MM.1S (cell line): ENCODE data around the gene ACTL7B.

Experiments used
- EZH2 ChIP-seq: fragments of 300-600 bp; sonication (generic); optimal IDR thresholded peaks from 2 replicates; pipeline ENCODE3; 2017; ENCODE audit warnings: low read depth, mild to moderate bottlenecking, antibody characterized with exemption, low read length, mixed read lengths
- EZH2phosphoT487 ChIP-seq: fragments of 300-600 bp; sonication (generic); IDR thresholded peaks from 2 replicates; pipeline ENCODE4 v1.6.1; 2018; ENCODE audit warnings: antibody characterized with exemption, low read length
- TF ChIP-seq, protein P1 (sequence below): fragments of 300-600 bp; sonication (generic); IDR thresholded peaks from 2 replicates; pipeline ENCODE4 v1.5.1; 2016; ENCODE audit warnings: antibody characterized with exemption, low read length, mixed read lengths

DNA sequence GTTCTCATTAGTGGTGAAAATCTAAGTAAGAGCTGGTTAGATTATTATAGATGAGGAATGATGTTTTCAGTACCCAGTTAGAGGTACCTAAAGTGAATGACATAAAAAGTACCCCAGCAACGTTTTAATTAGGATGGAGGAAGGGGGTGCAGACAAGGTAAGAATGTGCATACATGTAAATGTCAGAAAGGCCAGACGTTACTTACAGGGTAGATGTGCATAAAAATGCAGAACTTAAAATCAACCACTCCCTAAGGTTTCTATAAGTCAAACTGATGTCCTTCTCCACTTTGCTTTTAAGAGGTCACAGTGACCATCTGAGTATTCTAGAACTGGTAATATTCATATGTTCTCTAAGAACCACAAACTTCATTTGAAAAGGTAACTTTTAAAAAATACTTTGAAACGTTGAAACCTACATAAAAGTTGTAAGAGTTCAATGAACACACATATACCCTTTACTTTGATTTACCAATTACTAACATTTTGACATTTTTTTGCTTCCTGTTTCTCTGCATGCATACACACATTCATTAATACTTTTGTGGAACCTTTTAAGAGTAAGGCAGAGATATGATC, 25.0 kb upstream of the ACTL7B start:
- no peak for TF ChIP-seq EZH2phosphoT487
- TF ChIP-seq, protein P1, sequence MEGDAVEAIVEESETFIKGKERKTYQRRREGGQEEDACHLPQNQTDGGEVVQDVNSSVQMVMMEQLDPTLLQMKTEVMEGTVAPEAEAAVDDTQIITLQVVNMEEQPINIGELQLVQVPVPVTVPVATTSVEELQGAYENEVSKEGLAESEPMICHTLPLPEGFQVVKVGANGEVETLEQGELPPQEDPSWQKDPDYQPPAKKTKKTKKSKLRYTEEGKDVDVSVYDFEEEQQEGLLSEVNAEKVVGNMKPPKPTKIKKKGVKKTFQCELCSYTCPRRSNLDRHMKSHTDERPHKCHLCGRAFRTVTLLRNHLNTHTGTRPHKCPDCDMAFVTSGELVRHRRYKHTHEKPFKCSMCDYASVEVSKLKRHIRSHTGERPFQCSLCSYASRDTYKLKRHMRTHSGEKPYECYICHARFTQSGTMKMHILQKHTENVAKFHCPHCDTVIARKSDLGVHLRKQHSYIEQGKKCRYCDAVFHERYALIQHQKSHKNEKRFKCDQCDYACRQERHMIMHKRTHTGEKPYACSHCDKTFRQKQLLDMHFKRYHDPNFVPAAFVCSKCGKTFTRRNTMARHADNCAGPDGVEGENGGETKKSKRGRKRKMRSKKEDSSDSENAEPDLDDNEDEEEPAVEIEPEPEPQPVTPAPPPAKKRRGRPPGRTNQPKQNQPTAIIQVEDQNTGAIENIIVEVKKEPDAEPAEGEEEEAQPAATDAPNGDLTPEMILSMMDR, result no peak
- no peak for TF ChIP-seq EZH2
